Ishikawa (cell line): ENCODE data around the gene EVI2A.

ENCODE experiments used
- CEBPB ChIP-seq: IDR thresholded peaks from 2 replicates; pipeline ENCODE4 v1.6.1; 2012
- CREB1 ChIP-seq: IDR thresholded peaks from 2 replicates; pipeline ENCODE4 v1.6.1; 2012; ENCODE audit warnings: low read depth
- EGR1 ChIP-seq: IDR thresholded peaks from 2 replicates; pipeline ENCODE4 v1.6.1; 2012
- EP300 ChIP-seq: IDR thresholded peaks from 2 replicates; pipeline ENCODE4 v1.6.1; 2012; ENCODE audit warnings: borderline replicate concordance
- FOXM1 ChIP-seq: IDR thresholded peaks from 2 replicates; pipeline ENCODE4 v1.6.1; 2012; ENCODE audit warnings: low read depth, borderline replicate concordance
- NFIC ChIP-seq: IDR thresholded peaks from 2 replicates; pipeline ENCODE4 v1.6.1; 2012
- RAD21 ChIP-seq: IDR thresholded peaks from 2 replicates; pipeline ENCODE4 v1.6.1; 2012; ENCODE audit warnings: low read depth
- TAF1 ChIP-seq: IDR thresholded peaks from 2 replicates; pipeline ENCODE4 v1.6.1; 2012; ENCODE audit warnings: low read depth, mild to moderate bottlenecking
- TCF12 ChIP-seq: IDR thresholded peaks from 2 replicates; pipeline ENCODE4 v1.6.1; 2012; ENCODE audit warnings: low read depth
- TEAD4 ChIP-seq: IDR thresholded peaks from 2 replicates; pipeline ENCODE4 v1.6.1; 2012
- YY1 ChIP-seq: IDR thresholded peaks from 2 replicates; pipeline ENCODE4 v1.6.1; 2012; ENCODE audit warnings: low read depth
- ZBTB7A ChIP-seq: IDR thresholded peaks from 2 replicates; pipeline ENCODE4 v1.6.1; 2012; ENCODE audit warnings: low read depth
- TF ChIP-seq, protein P1 (sequence below): IDR thresholded peaks from 2 replicates; pipeline ENCODE4 v1.6.1; 2012; ENCODE audit warnings: low read depth, mild to moderate bottlenecking
- TF ChIP-seq, protein P2 (sequence below): IDR thresholded peaks from 2 replicates; pipeline ENCODE4 v1.6.1; 2012
- TF ChIP-seq, protein P3 (sequence below): IDR thresholded peaks from 2 replicates; pipeline ENCODE4 v1.6.1; 2012

The EVI2A gene

GRCh38 chr17:31291820-31292219 is 29.6 kb downstream of the EVI2A start:
- TF ChIP-seq EGR1: no peak
- TF ChIP-seq FOXM1: no peak
- TF ChIP-seq YY1: no peak
- TF ChIP-seq NFIC: no peak
- TF ChIP-seq, protein P1, sequence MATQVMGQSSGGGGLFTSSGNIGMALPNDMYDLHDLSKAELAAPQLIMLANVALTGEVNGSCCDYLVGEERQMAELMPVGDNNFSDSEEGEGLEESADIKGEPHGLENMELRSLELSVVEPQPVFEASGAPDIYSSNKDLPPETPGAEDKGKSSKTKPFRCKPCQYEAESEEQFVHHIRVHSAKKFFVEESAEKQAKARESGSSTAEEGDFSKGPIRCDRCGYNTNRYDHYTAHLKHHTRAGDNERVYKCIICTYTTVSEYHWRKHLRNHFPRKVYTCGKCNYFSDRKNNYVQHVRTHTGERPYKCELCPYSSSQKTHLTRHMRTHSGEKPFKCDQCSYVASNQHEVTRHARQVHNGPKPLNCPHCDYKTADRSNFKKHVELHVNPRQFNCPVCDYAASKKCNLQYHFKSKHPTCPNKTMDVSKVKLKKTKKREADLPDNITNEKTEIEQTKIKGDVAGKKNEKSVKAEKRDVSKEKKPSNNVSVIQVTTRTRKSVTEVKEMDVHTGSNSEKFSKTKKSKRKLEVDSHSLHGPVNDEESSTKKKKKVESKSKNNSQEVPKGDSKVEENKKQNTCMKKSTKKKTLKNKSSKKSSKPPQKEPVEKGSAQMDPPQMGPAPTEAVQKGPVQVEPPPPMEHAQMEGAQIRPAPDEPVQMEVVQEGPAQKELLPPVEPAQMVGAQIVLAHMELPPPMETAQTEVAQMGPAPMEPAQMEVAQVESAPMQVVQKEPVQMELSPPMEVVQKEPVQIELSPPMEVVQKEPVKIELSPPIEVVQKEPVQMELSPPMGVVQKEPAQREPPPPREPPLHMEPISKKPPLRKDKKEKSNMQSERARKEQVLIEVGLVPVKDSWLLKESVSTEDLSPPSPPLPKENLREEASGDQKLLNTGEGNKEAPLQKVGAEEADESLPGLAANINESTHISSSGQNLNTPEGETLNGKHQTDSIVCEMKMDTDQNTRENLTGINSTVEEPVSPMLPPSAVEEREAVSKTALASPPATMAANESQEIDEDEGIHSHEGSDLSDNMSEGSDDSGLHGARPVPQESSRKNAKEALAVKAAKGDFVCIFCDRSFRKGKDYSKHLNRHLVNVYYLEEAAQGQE: no peak
- no peak for TF ChIP-seq TAF1
- TF ChIP-seq CEBPB: no peak

DNA sequence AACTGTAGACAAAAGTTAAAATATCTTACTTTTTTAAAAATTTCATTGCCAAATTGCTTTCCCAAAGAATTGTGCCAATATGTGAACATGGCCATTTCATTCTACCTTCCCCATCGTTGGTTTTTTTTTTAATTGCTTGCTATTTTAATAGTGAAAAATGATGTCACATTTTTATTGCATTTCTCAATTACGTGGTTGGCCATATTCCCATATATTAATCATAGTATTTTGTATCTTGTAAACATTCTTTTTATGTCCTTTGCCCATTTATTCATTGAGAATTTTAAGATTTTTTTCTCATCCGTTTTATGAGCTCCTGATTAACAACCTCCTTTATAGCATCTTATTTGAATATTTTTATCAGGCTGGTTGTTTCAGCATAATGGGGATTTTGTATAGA is 31.6 kb downstream of the EVI2A start:
- no peak for TF ChIP-seq ZBTB7A
- no peak for TF ChIP-seq TEAD4
- no peak for TF ChIP-seq EGR1
- TF ChIP-seq EP300: no peak

DNA sequence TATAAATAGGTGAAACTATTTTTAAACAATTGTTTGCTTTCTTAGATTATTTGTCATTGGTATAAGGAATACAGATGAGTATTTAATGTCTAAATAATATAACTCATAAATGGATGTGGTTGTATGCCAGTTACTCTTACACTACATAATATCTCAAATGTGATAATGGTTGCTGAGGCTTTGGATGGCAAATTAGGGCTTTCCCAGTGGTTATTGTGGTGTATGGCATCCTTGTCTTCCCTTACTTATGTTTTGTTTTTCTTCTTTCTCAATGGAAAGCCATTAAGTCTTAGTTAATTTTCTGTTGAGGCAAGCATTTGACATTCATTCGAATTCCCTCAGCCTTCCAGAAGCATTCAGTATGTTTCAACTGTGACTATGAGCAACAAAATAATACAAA is 34.8 kb downstream of the EVI2A start:
- TF ChIP-seq RAD21: no peak
- TF ChIP-seq, protein P2, sequence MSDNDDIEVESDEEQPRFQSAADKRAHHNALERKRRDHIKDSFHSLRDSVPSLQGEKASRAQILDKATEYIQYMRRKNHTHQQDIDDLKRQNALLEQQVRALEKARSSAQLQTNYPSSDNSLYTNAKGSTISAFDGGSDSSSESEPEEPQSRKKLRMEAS: no peak
- TF ChIP-seq, protein P1: no peak
- no peak for TF ChIP-seq ZBTB7A
- no peak for TF ChIP-seq CREB1
- no peak for TF ChIP-seq NFIC
- no peak for TF ChIP-seq CEBPB
- TF ChIP-seq YY1: no peak
- TF ChIP-seq EP300: no peak
- TF ChIP-seq TAF1: no peak
- no peak for TF ChIP-seq TEAD4
- no peak for TF ChIP-seq FOXM1
- no peak for TF ChIP-seq EGR1
- TF ChIP-seq, protein P3, sequence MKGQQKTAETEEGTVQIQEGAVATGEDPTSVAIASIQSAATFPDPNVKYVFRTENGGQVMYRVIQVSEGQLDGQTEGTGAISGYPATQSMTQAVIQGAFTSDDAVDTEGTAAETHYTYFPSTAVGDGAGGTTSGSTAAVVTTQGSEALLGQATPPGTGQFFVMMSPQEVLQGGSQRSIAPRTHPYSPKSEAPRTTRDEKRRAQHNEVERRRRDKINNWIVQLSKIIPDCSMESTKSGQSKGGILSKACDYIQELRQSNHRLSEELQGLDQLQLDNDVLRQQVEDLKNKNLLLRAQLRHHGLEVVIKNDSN: no peak
- no peak for TF ChIP-seq TCF12

DNA sequence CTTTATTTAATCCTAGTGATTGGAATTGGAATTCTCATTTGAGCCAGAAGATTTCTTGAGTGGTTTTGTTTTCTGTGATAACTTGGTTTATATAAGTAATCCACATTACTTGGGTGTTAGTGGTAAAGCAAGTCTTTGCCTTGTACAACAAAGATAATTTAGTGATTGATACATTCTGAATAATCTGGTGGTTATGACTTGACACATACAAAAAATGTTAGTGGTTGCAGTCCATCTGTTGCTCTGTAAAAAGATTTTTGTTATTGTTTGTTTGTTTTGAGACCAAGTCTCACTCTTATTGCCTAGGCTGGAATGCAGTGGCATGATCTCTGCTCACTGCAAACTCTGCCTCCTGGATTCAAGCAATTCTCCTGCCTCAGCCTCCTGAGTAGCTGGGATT is 37.6 kb downstream of the EVI2A start:
- no peak for TF ChIP-seq YY1
- TF ChIP-seq CREB1: no peak
- no peak for TF ChIP-seq TAF1
- no peak for TF ChIP-seq EP300
- TF ChIP-seq ZBTB7A: no peak
- TF ChIP-seq, protein P2: no peak
- TF ChIP-seq, protein P1: no peak
- TF ChIP-seq RAD21: no peak
- TF ChIP-seq FOXM1: no peak
- TF ChIP-seq, protein P3: no peak
- no peak for TF ChIP-seq TCF12
- TF ChIP-seq CEBPB: no peak
- TF ChIP-seq EGR1: no peak
- no peak for TF ChIP-seq NFIC

DNA sequence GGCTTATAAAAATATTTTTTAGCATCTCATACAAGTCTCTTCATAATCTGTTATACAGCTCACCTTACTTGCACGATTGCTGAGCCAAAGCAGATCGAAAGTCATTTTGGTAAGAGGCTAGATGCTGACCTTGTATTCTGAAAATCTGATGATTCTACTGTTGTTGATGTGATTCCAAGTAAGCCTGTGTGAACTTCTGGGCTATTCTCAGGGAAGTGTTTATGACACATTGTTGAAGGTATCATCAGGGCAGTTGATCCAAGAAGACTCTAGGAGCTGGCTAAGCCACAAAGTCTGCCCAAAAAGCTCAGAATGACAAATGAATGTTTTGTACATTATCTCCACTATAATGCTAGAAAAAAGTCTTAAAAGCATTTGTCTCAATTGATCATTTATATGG is 40.4 kb downstream of the EVI2A start:
- TF ChIP-seq ZBTB7A (no peak), TCF12 (no peak), NFIC (no peak), EGR1 (no peak), TEAD4 (no peak), RAD21 (no peak), CREB1 (no peak), TAF1 (no peak), EP300 (no peak), YY1 (no peak), FOXM1 (no peak), CEBPB (no peak)
- TF ChIP-seq, protein P1: no peak
- TF ChIP-seq, protein P3: no peak
- TF ChIP-seq, protein P2: no peak
